Right hindlimb (tissue), 1 donor: ENCODE data around the gene CDH18.

Experiments used
- DNase-seq: peaks from one replicate; pipeline ENCODE4 v3.0.0-alpha.2; 2018

CDH18 gene

DNA sequence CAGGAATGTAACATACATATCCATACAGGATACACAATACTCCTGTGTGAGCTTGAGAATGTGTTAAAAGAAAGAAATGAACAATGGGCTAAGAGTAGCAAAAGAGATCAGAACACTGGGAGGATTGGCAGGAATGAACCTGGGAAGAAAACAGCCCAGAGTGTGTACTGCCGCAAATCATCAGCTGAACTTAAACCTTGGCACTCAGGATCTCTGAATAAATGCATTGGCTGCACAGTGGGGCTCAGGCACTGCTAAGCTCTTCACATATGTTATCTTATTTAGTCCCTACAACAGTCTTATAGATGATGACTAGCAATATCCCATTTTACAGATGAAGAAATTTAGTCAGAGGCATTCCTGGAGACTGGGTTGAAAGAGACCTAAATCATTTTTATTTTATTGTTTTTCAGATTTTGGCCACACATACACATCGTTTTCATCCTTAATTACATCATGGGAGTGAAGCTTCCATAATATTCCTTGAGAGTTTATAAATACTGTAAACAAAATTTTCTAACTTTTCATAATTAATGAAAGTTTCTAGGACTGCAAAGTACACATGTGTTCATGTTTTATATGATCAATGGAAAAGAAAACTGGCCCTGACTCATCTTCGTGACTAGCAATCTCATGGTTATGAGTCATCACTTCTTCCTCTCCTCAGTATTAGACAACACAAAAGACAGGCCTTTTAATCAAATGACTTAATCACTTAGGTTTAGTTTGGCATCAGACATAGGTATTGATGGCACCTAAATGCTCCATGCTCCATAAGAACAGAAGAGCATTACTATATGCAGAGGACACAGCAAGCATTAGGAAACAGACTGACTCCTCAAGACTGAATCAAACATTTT, 59.2 kb downstream of the CDH18 start:
- DNase-seq = no peak

DNA sequence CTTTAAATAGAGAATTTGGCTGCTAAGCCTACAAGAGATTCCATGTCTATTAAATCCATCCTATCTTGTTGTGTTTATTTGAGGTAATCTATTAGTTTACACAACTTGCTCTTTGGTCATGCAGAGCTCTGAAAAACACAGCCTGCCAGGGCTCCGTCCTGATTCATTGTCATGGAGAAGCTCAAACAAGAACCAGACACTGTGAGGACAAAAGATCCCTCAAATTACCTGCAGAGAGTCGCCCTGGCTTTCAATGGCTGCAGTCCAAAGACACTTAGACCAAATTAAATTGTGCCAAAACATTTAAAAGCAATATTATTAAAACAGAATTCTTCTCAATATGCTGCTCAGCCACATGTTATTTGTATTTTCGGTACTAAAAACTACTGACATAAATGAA, 60.1 kb downstream of the CDH18 start:
- DNase-seq = no peak

DNA sequence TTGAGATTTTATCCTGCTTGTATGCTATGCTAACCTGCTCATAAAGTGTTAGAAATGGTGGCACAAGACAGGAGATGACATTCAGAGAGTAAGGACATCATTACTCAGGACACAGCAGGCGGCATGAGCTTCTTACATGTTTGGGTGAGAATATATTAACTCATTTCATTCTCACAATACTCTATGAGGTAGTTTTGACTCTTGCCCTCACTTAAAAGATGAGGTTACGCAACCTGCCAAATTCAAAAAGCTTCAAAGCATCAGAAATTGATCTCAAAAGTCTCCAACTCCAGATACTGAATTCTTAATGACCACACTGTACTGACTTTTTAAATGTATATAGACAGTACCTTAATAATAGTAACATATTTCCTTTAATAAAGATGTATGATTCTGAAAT, 60.8 kb downstream of the CDH18 start:
- DNase-seq = no peak

DNA sequence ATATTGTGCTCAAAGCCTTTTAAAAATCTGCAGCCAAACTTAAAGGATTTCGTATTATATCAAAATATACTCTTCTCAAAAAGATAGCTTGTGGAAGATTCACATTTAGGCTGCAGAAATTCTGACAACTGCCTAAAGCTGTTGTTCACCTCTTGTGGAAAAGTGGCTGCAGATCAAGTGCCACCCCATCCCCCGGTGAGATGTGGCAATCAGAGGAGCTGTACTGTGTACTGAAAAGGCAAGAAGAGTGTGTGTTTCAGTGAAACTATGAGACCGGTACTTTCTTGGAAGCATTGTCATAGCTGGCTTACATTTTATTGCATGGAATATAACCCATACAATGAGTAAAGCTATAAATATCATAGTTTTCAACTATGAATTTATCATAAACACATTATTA, 64.3 kb downstream of the CDH18 start:
- no peak for DNase-seq

DNA sequence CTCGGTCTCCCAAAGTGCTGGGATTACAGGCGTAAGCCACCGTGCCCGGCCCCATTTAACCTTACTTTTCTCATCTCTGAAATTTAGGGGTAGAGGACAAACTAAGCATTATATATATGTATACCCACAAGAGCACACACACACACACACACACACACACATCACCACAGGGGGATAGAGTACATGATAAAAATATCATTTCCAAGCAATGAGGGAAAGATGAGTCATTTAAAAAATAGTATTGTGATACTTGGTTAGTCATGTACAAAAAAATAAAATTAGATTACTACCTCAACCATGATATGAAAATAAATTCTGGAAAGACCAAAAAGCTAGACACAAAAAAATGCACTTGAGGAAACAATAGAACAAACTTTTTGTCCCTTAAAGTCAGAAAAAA, 67.2 kb downstream of the CDH18 start:
- no peak for DNase-seq

DNA sequence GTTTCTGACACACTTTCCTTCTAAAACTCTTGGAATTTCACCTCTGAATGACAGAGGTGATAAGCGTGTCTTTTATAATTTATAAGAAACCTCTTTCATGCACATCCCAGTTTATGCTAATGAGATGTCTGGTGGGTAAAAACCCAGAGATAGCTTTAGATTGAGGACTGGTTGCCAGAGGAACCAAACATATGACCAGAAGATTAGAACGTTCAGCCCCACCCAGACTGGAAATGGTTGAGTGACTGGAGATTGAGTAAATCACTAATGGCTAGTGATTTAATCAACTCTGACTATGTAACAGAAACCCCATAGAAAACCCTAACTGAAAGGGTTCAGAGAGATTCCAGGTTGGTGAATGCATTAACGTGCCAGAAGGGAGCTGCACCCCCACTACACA, 69.2 kb downstream of the CDH18 start:
- DNase-seq = no peak

DNA sequence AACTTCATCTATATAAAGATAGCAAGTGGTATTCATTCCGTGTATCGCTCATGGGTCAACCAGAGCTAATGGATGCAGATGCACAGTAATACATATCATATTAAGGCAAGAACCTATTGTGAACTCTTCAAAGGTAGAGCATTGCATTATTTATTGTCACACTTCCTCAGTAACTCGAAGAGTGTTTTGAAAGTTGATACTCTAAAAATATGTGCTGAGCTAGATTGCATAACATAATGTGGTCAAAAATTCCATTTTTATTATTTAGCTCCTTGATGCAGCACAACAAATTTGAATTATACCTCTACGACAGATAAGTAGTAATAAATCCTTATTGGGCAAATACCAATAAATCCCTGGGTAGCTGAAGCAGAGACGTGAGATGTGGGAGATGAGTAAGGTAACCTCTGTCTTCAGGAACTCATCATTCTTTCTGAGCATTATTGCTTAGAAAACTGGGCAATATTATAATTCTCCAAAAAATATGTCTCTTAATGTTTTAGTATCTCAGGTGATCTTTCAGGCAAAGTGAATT, 70.3 kb downstream of the CDH18 start:
- no peak for DNase-seq

DNA sequence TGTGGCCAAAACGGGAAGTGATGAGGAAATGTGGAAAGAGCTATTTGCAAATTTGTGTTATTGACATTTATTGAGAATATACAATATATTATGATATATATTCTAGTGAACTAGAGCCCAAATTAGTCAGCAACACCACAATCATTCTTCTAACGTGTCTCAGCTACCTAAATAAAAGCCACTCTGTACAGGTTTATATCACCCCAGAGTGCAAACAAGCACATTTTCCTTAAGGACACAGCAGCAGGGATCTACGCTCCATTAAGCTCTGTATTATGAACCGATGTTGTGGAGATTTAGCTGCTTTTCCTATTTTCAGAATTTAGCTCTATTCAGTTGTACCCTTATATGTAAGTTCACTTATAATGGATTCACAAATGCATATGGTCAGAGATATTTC, 77.9 kb downstream of the CDH18 start:
- no peak for DNase-seq

DNA sequence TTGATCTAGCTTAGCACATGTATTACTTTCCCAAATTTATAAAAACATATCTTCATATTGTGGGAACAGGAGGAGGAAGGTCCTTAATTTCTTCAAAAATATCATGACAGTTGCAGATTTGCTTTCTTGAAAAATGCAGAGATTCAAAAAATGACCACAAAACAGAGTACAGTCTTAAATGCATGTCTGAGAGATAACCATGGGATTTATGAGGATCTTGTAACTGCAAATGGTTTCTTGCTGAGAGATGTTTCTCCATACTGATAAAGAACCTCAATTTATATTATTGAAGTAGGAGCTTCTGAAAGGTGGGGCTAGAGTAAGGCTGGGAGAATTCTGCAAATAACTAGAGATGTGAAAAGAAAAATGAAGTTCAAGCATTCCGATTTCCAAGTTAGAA, 83.2 kb downstream of the CDH18 start:
- DNase-seq = no peak

DNA sequence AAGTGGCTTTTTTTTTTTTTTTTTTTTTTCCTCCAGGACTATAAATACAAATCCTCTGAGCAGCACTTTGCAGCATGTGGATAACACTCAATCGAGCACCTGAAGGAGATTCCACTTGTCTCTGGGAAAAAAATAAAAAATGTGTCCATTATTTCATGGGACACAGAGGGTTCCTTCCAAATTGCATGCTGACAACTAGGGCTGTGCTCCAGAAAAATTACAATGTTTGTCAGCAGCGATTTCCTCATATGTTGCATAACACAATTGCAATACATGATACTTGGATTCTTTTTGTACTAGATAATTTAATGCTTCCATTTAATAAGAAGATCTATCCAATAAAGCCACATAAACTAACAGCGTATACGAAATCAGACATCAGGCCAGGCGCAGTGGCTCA, 84.4 kb downstream of the CDH18 start:
- DNase-seq = no peak

DNA sequence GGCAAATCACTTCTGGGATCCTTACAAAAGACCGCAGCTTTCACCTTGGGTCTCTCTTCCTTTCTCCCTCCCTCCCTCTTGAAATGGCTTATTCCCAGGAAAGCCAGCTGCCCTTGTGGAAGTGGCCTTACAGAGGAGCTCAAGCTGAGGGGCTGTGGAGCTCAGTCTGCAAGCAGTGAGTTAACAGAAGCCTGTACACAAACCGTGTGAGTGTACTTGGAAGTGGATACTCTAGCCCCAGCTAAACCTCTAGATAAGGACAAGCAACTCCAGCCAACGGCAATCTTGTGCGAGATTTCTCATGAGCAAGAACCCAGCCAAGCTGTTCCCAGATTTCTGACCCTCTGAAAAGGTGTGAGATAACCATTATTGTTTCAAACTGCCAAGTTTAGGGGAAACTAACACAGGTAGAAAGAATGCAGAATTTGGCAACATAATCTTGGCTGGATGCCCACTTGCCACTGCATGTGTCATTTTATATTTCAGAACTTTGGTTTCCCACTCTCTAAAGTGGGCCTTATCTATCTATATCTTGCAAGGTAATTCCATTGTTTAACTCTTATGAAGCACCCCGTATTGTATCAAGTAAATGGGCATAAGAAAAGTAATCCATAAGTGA, 85.6 kb downstream of the CDH18 start:
- no peak for DNase-seq

DNA sequence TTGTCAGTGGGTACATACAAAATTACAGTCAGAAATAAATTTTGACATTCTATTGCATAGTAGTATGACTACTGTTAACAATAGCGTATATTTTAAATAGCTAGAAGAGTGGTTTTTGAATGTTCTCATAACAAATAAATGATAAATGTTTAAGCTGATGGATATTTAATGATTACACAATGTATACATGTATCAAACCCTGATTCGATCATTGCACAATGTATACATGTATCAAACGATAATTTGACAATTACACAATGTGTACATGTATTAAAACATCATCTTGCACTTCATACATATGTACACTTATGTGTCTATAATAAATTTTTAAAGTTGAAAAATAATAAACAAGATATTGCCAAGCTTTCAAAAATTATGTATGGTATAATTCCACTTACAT, 87.7 kb downstream of the CDH18 start:
- DNase-seq = no peak

DNA sequence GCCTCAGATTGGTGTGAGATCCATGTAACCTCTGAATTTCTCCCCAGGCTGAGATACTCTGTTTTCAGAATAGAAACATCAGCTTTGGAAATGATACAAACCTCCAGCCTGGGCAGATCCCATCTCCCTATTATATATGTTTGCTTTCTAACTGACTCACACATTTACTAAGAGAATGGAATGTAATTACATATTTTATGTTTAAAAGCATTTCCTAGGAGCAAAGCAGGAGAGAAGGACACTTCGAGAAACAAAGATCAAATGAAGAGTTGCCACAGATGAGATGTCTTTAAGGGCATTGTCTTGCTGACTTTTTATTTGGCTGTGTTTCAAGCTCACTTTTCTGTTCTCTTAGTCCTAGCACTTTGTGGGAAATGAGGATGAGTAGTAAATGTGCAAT, 96.3 kb downstream of the CDH18 start:
- DNase-seq = no peak

DNA sequence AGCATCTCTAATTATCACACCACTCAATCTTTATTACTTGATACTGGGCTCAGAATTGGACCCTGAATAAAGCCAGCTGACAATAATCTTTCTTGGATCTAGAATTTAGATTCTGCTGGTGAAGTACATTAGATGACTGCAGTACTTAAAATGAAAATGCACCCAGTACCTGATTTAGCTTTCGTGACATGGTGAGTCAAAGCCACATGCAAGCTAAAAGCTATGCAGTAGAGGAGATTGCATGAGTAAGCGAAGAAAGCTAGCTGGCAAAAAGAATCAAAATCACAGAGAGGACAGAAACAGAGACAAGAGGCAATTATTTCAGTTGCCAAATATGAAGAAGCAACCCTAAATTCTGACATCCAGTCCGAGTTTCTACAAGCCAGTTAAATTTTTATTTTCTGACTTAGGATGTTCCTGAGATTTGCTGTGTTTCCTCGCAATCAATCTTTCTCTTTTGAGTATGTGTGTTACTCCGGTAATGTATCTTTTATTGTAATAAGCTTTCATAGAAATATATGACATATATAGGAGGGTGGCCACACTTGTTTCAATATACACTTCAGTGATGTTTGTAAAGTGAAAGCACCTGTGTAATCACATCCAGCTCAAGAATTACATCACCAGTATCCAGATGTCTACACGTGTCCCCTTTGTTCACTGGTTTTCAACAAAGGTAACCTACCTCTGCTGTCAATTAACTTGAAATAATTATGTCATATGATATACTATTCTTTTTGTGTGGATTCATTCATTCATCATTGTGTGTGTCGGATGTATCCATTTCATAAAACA, 101.7 kb downstream of the CDH18 start:
- DNase-seq = no peak

DNA sequence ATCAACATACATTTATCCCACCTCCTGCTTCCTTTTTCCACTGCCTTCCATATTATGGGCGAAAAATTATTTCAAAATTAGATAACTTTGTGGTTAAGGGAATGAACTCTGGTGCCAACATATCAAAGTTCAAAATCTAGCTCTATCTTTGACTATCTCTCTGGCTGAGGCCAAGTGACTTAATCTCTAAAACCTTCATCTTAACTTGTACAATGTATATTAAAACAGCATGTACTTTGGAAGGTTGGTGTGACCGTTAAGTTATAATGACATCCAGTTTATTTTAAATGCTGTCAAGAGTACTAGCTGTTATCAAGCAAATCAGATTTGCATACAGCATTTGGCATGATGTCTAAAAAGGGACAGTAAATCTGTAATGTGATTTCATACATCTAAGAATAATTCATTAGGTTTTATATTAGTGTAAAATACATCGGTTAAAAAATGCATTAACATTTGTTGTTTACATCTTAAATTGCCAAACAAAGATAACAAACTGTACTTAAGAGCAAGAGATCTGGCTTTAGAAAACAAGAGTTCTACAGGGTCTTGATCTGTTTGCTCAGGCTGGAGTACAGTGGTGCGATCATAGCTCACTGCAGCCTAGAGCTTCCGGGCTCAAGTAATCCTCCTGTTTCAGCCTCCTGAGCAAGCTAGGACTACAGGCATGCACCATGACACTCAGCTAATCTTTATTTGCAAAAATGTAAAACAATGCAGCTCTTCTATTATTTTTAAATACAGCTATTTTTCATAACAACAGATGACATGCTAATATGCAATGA, 102.8 kb downstream of the CDH18 start:
- no peak for DNase-seq

DNA sequence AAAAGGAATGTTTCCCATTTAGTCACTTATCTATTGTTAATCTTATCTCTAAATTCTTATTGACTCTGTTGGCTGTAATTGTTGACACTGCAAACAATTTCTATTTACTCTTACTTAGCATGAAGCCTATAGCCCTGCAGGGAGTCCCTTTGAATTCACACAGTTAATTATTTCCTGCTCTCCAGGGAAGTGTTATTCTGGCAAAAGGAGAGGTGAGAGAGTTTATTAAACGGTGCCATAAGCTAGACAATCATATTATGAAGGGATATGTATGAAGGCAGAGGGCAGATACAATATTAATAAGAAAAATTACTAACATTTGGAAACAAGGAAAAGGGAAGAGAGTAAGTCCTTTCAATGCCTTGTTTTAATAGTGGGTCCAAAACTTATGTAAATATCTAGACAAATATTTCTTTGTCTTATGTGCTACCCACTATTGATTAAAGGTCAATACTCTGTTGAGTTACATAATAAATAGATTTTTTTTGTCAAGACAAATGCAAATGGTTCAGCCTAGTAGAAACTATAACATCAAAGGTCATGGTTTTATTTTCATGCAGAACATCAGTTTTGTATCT, 107.1 kb downstream of the CDH18 start:
- DNase-seq = no peak

DNA sequence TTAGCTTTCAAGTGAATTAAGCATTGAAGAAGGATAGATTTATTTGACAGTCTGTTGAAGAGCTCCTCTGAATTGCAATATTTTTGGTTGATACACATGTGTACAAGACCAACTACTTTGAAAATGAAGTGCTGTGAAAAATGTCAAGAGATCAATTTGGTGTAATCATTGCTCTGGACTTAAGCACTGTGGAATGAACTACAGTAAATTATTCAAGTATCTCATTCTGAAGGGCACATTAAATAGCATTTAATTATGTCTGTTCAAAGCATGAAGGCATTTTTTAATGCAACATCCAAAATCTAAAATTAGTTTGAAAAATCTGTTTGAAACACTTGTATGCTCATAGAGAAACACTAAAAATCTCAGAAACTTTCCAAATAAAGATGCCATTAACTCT, 107.5 kb downstream of the CDH18 start:
- DNase-seq = no peak

DNA sequence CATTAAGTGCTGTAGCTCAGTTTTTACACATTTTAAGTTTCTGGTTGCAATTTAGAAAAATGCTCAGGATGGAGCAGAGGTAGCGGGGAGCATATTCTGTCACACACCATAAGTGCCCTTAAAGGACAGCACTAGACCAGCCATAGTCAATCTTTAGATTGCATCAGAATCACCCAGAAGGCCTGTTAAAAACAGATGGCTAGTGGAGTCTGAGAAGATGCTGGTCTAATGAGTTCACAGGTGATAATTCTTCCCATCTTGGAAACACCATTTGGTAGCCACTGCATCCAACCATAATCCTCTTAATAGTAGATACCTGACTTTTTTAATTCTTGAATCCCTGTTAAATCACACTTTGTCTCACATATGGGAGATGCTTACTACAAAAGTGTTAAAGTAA, 113.2 kb downstream of the CDH18 start:
- no peak for DNase-seq

DNA sequence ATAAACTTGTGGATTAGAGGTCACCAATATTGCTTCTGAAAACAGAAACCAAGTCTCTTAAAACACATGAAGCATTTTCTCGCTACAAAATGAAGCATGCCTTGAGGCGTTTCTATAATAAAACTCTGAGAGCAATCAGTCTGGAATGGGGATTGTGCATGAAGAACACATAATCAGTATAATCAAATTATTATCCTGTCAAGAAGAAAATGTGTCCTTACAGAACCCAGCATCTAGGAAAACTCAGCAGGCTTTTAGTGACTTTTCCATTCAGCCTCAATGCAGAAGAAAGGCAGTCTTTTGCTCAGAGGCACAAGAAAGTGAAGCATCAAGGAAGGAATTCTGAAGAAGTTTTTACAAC, 121.9 kb downstream of the CDH18 start:
- no peak for DNase-seq

DNA sequence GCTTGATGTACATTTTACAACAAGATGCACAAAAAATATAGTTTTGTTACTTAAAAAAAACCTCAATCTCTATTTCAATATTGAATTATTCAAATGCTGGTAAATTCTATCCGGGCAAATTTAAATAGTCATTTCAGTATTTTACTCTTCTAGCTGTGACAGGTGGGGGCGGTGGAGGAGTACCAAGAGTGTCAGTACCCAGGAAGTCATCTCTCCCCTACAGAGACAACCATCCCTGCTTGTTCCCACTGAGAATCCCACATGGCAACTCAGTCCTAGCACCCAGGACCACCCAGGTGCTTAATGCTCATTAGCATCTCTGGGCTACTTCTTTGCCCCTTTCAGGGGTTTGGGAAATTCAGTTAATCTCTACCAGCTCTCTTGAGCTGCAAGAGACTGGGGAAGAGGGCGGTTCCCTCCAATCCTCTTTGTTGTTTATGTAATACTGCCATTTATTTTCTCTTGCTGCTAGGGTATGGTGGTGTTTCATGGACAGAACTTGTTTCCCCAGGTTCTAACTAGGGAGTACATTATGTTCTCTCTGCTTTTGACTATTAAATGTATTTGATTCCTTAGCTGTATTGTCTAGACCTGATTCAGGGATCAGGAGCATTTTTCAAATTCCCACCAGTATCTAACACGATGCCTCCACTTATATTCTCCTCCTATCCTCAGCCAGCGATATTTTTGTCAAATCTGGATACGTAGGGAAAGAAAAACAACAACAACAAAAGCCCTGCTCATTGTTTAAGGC, 122.5 kb downstream of the CDH18 start:
- DNase-seq = no peak

DNA sequence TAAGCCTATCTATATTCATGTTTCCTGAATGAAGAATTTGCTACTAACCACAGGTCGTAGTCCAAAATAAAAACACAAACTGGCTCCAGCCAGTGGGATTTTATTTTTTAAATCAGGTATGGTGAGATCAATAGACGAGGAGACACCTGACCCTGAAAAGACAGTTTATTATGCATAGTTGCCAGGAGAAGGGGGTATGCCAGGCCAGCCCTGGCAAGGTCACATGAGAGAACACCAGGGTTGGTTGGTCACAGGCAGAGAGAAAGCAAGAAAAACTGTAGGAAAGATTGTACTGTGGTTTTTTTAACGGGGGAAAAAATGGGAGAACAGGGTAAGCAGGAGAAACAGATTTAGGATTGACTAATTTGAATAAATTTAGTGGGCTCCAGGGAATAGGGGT, 125.3 kb downstream of the CDH18 start:
- no peak for DNase-seq

DNA sequence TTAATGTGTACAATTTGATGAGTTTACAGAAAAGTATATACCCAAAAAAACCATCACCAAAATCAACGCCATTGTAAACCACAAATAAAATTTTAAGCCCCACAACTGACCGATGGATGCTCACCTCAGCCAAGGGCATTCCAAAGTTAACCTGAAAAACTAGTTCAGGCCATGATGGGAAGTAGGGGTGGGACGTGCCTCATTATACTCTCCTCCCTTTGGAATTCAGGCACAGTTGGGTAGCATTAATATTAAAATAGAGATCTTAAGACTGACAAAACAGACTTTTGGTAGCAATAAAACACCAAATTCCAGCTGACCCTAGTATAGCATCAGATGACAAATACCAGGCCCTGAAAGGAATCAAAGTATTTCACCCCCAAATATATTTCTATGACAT, 129.0 kb downstream of the CDH18 start:
- no peak for DNase-seq
